Measurements from ENCODE around the gene LRR1. TPM values are rescaled to one million over a fixed set of nuclear protein-coding genes. Genes with fewer than 3 reads are reported as not detected.

The LRR1 gene
- total RNA-seq, 6 experiments from 2014 or later, result 3.1 to 5.6 (median 4.3) TPM

DNA sequence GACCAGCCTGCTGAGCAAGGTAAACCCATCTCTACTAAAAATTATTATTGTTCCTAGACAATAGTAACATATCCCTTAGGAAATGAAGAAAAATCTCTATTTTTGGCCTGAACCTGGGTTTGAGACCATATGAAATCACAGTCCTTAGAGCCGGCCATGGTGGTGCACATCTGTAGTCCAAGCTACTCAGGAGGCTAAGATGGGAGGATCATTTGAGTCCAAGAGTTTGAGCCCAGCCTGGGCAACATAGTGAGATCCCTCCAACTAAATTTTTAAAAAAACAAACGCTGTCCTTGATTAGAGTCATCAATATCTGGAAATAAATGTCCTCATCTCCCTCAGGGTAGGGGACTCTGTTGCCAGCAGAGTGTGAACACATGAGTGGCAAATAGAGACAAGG lies 47.2 kb upstream of the LRR1 start:
- Histone ChIP-seq H3K9me3 (no peaks in the 10 kb centered on the region), H3K4me1 (peaks cover 0 to 20% (median 10%) of the 10 kb centered on the region in 4 donors), H3K36me3 (no peaks in the 10 kb centered on the region), H3K27ac (no peak overlapping the region), H3K4me3 (no peak overlapping the region), H3K27me3 (no peaks in the 10 kb centered on the region)
- ATAC-seq (no peak), DNase-seq (no peak)
- 82% methylated on average over 2 of the region's 2 CpGs for WGBS (ENCODE audit: insufficient coverage, low coverage, low lambda C conversion rate, missing lambda C conversion rate)
- intact Hi-C loops (cut with DNase I), result no loop called here
- no peak for TF ChIP-seq POLR2A (IDR thresholded peaks at IDR 0.05)
- TF ChIP-seq, protein P1, sequence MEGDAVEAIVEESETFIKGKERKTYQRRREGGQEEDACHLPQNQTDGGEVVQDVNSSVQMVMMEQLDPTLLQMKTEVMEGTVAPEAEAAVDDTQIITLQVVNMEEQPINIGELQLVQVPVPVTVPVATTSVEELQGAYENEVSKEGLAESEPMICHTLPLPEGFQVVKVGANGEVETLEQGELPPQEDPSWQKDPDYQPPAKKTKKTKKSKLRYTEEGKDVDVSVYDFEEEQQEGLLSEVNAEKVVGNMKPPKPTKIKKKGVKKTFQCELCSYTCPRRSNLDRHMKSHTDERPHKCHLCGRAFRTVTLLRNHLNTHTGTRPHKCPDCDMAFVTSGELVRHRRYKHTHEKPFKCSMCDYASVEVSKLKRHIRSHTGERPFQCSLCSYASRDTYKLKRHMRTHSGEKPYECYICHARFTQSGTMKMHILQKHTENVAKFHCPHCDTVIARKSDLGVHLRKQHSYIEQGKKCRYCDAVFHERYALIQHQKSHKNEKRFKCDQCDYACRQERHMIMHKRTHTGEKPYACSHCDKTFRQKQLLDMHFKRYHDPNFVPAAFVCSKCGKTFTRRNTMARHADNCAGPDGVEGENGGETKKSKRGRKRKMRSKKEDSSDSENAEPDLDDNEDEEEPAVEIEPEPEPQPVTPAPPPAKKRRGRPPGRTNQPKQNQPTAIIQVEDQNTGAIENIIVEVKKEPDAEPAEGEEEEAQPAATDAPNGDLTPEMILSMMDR (IDR thresholded peaks at IDR 0.05), result no peak

DNA sequence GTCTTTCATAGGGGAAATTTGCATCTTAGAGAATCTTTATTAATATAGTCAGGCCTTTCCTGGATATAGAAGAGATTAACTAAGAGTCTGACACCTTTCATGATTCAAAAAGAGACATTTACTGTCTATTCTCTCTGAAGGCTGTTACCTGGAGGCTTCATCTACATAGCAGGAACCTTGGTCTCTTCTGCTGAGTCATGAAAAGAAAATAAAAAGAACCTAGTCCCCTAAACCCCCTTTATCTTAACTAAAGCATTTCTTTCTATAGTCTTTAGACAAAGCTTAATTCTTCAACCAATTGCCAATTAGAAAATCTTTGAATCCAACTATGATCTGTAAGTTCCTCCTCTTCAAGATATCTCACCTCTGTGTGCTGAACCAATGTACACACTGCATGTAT lies 45.6 kb upstream of the LRR1 start:
- no peaks in the 10 kb centered on the region for H3K36me3 ChIP-seq
- DNase-seq (no peak), ATAC-seq (no peak)
- peaks cover 0 to 18% (median 10%) of the 10 kb centered on the region in 4 donors for H3K4me1 ChIP-seq
- no peaks in the 10 kb centered on the region for H3K27me3 ChIP-seq
- no peak overlapping the region for H3K4me3 ChIP-seq
- intact Hi-C loops (cut with DNase I), result no loop called here
- TF ChIP-seq, protein P1 (IDR thresholded peaks at IDR 0.05), result no peak
- TF ChIP-seq POLR2A (IDR thresholded peaks at IDR 0.05), result no peak
- H3K9me3 ChIP-seq, result no peaks in the 10 kb centered on the region
- H3K27ac ChIP-seq, result no peak overlapping the region

DNA sequence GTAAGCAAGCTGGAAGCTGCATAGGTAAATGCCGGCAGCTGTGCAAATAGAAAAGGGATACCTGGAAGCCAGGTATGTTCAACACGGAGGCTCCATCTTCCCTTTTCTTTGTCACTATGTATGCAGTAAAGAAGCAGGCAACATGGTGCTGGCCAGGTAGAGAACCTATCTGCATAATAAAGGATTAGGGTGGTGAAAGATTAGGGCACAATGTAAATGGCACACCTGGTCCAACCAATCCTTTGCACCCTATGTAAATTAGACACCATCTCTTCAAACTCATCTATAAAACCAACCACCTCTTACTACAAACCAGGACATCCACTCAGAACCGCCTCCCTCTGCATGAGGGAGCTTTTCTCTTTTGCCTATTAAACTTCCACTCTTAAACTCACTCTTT lies 44.8 kb upstream of the LRR1 start:
- intact Hi-C loops (cut with DNase I), result no loop called here
- Histone ChIP-seq H3K9me3 (no peaks in the 10 kb centered on the region), H3K27ac (no peak overlapping the region), H3K4me3 (no peak overlapping the region), H3K36me3 (no peaks in the 10 kb centered on the region), H3K4me1 (peaks cover 0 to 18% (median 10%) of the 10 kb centered on the region in 4 donors), H3K27me3 (no peaks in the 10 kb centered on the region)
- TF ChIP-seq, protein P1 (IDR thresholded peaks at IDR 0.05), result no peak
- TF ChIP-seq POLR2A (IDR thresholded peaks at IDR 0.05), result no peak
- ATAC-seq, result no peak
- WGBS (ENCODE audit: insufficient coverage, low coverage, low lambda C conversion rate, missing lambda C conversion rate), result 67% methylated on average over 3 of the region's 3 CpGs
- DNase-seq, result no peak

DNA sequence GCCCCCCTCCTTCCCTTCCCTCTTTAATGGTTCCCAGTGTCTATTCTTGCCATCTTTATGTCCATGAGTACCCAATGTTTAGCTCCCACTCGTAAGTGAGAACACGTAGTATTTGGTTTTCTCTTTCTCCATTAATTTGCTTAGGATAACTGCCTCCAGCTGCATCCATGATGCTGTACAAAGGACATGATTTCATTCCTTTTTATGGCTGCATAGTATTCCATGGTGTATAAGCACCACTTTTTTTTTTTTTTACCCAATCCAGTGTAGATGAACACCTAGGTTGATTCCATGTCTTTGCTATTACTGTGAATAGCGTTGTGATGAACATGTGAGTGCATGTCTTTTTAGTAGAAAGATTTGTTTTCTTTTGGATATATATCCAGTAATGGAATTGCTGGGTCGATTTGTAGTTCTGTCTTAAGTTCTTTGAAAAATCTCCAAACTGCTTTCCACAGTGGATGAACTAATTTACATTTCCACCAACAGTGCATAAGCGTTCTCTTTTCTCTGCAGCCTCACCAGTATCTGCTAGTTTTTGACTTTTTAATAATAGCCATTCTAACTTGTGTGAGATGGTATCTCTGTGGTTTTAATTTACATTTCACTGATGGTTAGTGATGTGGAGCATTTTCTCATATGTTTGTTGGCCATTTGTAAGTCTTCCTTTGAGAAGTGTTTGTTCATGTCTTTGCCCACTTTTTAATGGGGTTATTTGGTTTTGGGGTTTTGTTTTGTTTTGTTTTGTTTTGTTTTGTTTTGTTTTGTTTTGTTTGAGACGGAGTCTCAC lies 38.6 kb upstream of the LRR1 start:
- H3K4me1 ChIP-seq, result no peaks in the 10 kb centered on the region
- 87% methylated on average over 6 of the region's 6 CpGs for WGBS (ENCODE audit: insufficient coverage, low coverage, low lambda C conversion rate, missing lambda C conversion rate)
- TF ChIP-seq, protein P1 (IDR thresholded peaks at IDR 0.05), result no peak
- TF ChIP-seq POLR2A (IDR thresholded peaks at IDR 0.05), result no peak
- H3K4me3 ChIP-seq, result no peak overlapping the region
- no peak for ATAC-seq
- H3K27me3 ChIP-seq, result no peaks in the 10 kb centered on the region
- intact Hi-C loops (cut with DNase I), result no loop called here
- DNase-seq, result no peak
- H3K36me3 ChIP-seq, result no peaks in the 10 kb centered on the region
- no peaks in the 10 kb centered on the region for H3K9me3 ChIP-seq
- no peak overlapping the region for H3K27ac ChIP-seq
